Calu3 (cell line): ENCODE results near the gene SLX9. TPM values are rescaled to one million over a fixed set of nuclear protein-coding genes. Genes with fewer than 3 reads are reported as not detected.

ENCODE experiments used
- BruUV-seq: library from RNA; stranded (reverse); fragments of 400-500 nt; replicated peaks from 2 replicates; lab custom pipeline; 2021; lab: Mats Ljungman, UMichigan
- CTCF ChIA-PET: fragments of 300-600 bp; sonication (Branson Sonifier 250); formaldehyde crosslinking; loops from one replicate; lab custom pipeline; 2022; ENCODE audit warnings: antibody characterized with exemption; lab: Charles Lee
- DNase-seq: peaks from one replicate; pipeline ENCODE4 v3.0.0; 2022
- H3K27ac Mint-ChIP-seq: one replicate; pipeline ENCODE4 v1.8.0; 2022; ENCODE audit warnings: mixed read lengths; ENCODE audit not compliant: unreplicated experiment
- H3K27me3 Mint-ChIP-seq: one replicate; pipeline ENCODE4 v1.8.0; 2022; ENCODE audit warnings: mixed read lengths; ENCODE audit not compliant: unreplicated experiment
- H3K36me3 Mint-ChIP-seq: one replicate; pipeline ENCODE4 v1.8.0; 2022; ENCODE audit warnings: mild to moderate bottlenecking, moderate library complexity, mixed read lengths; ENCODE audit not compliant: insufficient read depth, unreplicated experiment
- H3K4me1 Mint-ChIP-seq: one replicate; pipeline ENCODE4 v1.8.0; 2022; ENCODE audit warnings: mild to moderate bottlenecking, low read depth, mixed read lengths; ENCODE audit not compliant: unreplicated experiment
- H3K4me3 Mint-ChIP-seq: one replicate; pipeline ENCODE4 v1.8.0; 2022; ENCODE audit warnings: mild to moderate bottlenecking, low read depth, moderate library complexity, mixed read lengths; ENCODE audit not compliant: unreplicated experiment
- H3K9me3 Mint-ChIP-seq: one replicate; pipeline ENCODE4 v1.8.0; 2022; ENCODE audit warnings: low read depth, mixed read lengths; ENCODE audit not compliant: unreplicated experiment
- CTCF ChIP-seq: fragments of 200-600 bp; IDR thresholded peaks from one replicate; pipeline ENCODE4 v1.8.0; 2022; ENCODE audit warnings: antibody characterized with exemption; ENCODE audit not compliant: unreplicated experiment
- intact Hi-C: fragments of 100-400 bp; cut with micrococcal nuclease; formaldehyde crosslinking; loops from one replicate; pipeline ENCODE4 v1.10.0; 2022; ENCODE audit not compliant: unreplicated experiment
- total RNA-seq: library from RNA; stranded (reverse); gene quantifications from 2 replicates; pipeline ENCODE4 v1.2.3, GENCODE V29; 2022

Gene SLX9
- total RNA-seq, 1 experiment from 2014 or later = 24.6 TPM

GRCh38 chr21:44913425-44914175, 26.2 kb upstream of the SLX9 start:
- Mint-ChIP-seq H3K4me3 (no peak overlapping the region), H3K4me1 (peaks cover 17% of the 10 kb centered on the region), H3K9me3 (no peaks in the 10 kb centered on the region), H3K27me3 (peaks cover 13% of the 10 kb centered on the region), H3K27ac (no peak overlapping the region), H3K36me3 (peaks cover 9% of the 10 kb centered on the region)
- BruUV-seq = no TSS peak
- no peak for TF ChIP-seq CTCF
- CTCF ChIA-PET = no interaction called here
- intact Hi-C loops = no loop called here
- DNase-seq = no peak

GRCh38 chr21:44914176-44914874, 25.5 kb upstream of the SLX9 start:
- no peak for DNase-seq

GRCh38 chr21:44916965-44917364, 22.9 kb upstream of the SLX9 start:
- no peaks in the 10 kb centered on the region for H3K9me3 Mint-ChIP-seq
- no peak for TF ChIP-seq CTCF
- peaks cover 8% of the 10 kb centered on the region for H3K4me1 Mint-ChIP-seq
- no peaks in the 10 kb centered on the region for H3K36me3 Mint-ChIP-seq
- CTCF ChIA-PET = interaction anchor here (0.6 to 0.9 kb wide), 4 partner anchors 10 to 200 kb away, joined by 3 to 5 read pairs (median 3); no protein-coding TSS in a partner anchor
- no peak overlapping the region for H3K27ac Mint-ChIP-seq
- H3K4me3 Mint-ChIP-seq = no peak overlapping the region
- DNase-seq = peak; percentile 14
- intact Hi-C loops = no loop called here
- no TSS peak for BruUV-seq
- H3K27me3 Mint-ChIP-seq = peaks cover 25% of the 10 kb centered on the region

More at GRCh38 chr21:44914176-44914874, 25.5 kb upstream of the SLX9 start:
- no peaks in the 10 kb centered on the region for H3K9me3 Mint-ChIP-seq
- no TSS peak for BruUV-seq
- no peak overlapping the region for H3K27ac Mint-ChIP-seq
- TF ChIP-seq CTCF = no peak
- H3K4me1 Mint-ChIP-seq = peaks cover 17% of the 10 kb centered on the region
- intact Hi-C loops = no loop called here
- H3K4me3 Mint-ChIP-seq = no peak overlapping the region
- CTCF ChIA-PET = interaction anchor here (0.6 kb wide), 1 partner anchor 22 kb away, joined by 4 read pairs; no protein-coding TSS in a partner anchor
- peaks cover 9% of the 10 kb centered on the region for H3K36me3 Mint-ChIP-seq
- H3K27me3 Mint-ChIP-seq = peaks cover 6% of the 10 kb centered on the region

GRCh38 chr21:44917446-44918106, 22.3 kb upstream of the SLX9 start:
- Mint-ChIP-seq H3K27me3 (peaks cover 30% of the 10 kb centered on the region), H3K27ac (no peak overlapping the region), H3K4me1 (peaks cover 8% of the 10 kb centered on the region), H3K36me3 (no peaks in the 10 kb centered on the region), H3K4me3 (no peak overlapping the region), H3K9me3 (no peaks in the 10 kb centered on the region)
- BruUV-seq = no TSS peak
- intact Hi-C loops = no loop called here
- TF ChIP-seq CTCF = no peak
- DNase-seq = no peak
- CTCF ChIA-PET = interaction anchor here (0.6 kb wide), 1 partner anchor 201 kb away, joined by 3 read pairs; no protein-coding TSS in a partner anchor
